Measurements from ENCODE around the gene POMGNT1.

POMGNT1 gene

GRCh38 chr1:46183926-46184557, 14.2 kb downstream of the POMGNT1 start:
- peaks cover 55% of the 10 kb centered on the region for H3K4me1 ChIP-seq

GRCh38 chr1:46183079-46183847, 15.0 kb downstream of the POMGNT1 start:
- Histone ChIP-seq H3K27ac (peak overlapping the region; percentile 92), H3K9ac (no peak overlapping the region), H3K4me2 (ENCODE audit: low read length) (peak overlapping the region; percentile 18), H3K27me3 (ENCODE audit: control insufficient read depth, insufficient read depth, low read length) (no peaks in the 10 kb centered on the region), H2AFZ (peak overlapping the region; percentile 51), H3K36me3 (ENCODE audit: control insufficient read depth, insufficient read depth, low read length) (no peaks in the 10 kb centered on the region), H3K4me3 (ENCODE audit: low read depth, low read length) (peak overlapping the region; percentile 31), H3K79me2 (peaks cover 3% of the 10 kb centered on the region), H3K9me3 (ENCODE audit: control insufficient read depth, low read length) (no peaks in the 10 kb centered on the region), H3K4me1 (peaks cover 48% of the 10 kb centered on the region)
- no peak for TF ChIP-seq CTCF (IDR thresholded peaks at IDR 0.05)

More at GRCh38 chr1:46183926-46184557, 14.2 kb downstream of the POMGNT1 start:
- Histone ChIP-seq H3K36me3 (ENCODE audit: control insufficient read depth, insufficient read depth, low read length) (no peaks in the 10 kb centered on the region), H3K9ac (no peak overlapping the region), H3K4me2 (ENCODE audit: low read length) (peak overlapping the region; percentile 10), H3K79me2 (peaks cover 3% of the 10 kb centered on the region), H2AFZ (no peak overlapping the region), H3K4me3 (ENCODE audit: low read depth, low read length) (no peak overlapping the region), H3K27ac (peak overlapping the region; percentile 92), H3K27me3 (ENCODE audit: control insufficient read depth, insufficient read depth, low read length) (no peaks in the 10 kb centered on the region), H3K9me3 (ENCODE audit: control insufficient read depth, low read length) (no peaks in the 10 kb centered on the region)
- no peak for TF ChIP-seq CTCF (IDR thresholded peaks at IDR 0.05)

GRCh38 chr1:46181343-46182260, 16.6 kb downstream of the POMGNT1 start:
- peak overlapping the region; percentile 25 for H2AFZ ChIP-seq
- no peak for TF ChIP-seq CTCF (IDR thresholded peaks at IDR 0.05)
- peak overlapping the region; percentile 47 for H3K4me2 ChIP-seq (ENCODE audit: low read length)
- no peak overlapping the region for H3K9ac ChIP-seq
- peaks cover 3% of the 10 kb centered on the region for H3K79me2 ChIP-seq
- peaks cover 43% of the 10 kb centered on the region for H3K4me1 ChIP-seq
- no peak overlapping the region for H3K4me3 ChIP-seq (ENCODE audit: low read depth, low read length)
- peak overlapping the region; percentile 92 for H3K27ac ChIP-seq
- H3K9me3 ChIP-seq (ENCODE audit: control insufficient read depth, low read length) = no peaks in the 10 kb centered on the region
- no peaks in the 10 kb centered on the region for H3K36me3 ChIP-seq (ENCODE audit: control insufficient read depth, insufficient read depth, low read length)
- no peaks in the 10 kb centered on the region for H3K27me3 ChIP-seq (ENCODE audit: control insufficient read depth, insufficient read depth, low read length)

- no peak overlapping the region for H3K4me3 ChIP-seq (ENCODE audit: low read depth, low read length)
- peak overlapping the region; percentile 46 for H2AFZ ChIP-seq
- no peaks in the 10 kb centered on the region for H3K9me3 ChIP-seq (ENCODE audit: control insufficient read depth, low read length)
- TF ChIP-seq CTCF (IDR thresholded peaks at IDR 0.05) = peak; percentile 49
- H3K27ac ChIP-seq = peak overlapping the region; percentile 92
- H3K4me2 ChIP-seq (ENCODE audit: low read length) = no peak overlapping the region
- H3K9ac ChIP-seq = no peak overlapping the region
- no peaks in the 10 kb centered on the region for H3K36me3 ChIP-seq (ENCODE audit: control insufficient read depth, insufficient read depth, low read length)
- H3K4me1 ChIP-seq = peaks cover 40% of the 10 kb centered on the region
- no peaks in the 10 kb centered on the region for H3K79me2 ChIP-seq
- no peaks in the 10 kb centered on the region for H3K27me3 ChIP-seq (ENCODE audit: control insufficient read depth, insufficient read depth, low read length)
Measured at GRCh38 chr1:46180082-46180616, 18.1 kb downstream of the POMGNT1 start.
